ENCODE measurements around the gene PODNL1.

- TF ChIP-seq CTCF (IDR thresholded peaks at IDR 0.05) (no peak), POLR2A (IDR thresholded peaks at IDR 0.05) (peak in 1 of 2 donors; percentile 43), POLR2AphosphoS5 (IDR thresholded peaks at IDR 0.05; ENCODE audit: insufficient read depth in 1 of 2, low read depth in 1 of 2) (peak; percentile 83 to 92)
Observed at GRCh38 chr19:13952154-13952930, 14.1 kb upstream of the PODNL1 start, which contains the start of gene DCAF15.
